ENCODE data around the gene CBX8. TPM values are rescaled to one million over a fixed set of nuclear protein-coding genes. Genes with fewer than 3 reads are reported as not detected.

CBX8 gene
- total RNA-seq, 2 donors from 2014 or later = 0.71 to 7.4 TPM

DNA sequence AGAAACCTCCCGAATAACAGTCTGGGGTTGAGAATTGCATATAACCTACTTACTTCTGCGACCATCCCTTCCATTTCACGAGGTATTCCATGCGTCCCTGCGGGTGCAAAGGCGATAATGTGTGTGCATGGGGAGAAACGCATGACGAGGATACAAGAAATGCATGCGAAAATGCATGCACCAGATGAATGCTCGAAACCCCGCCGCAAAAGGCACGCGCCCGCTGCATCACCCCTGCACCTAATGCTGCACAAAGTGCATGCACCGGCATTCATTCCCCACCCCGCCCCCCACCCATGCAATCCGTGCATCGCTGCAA lies 474 bp downstream of the CBX8 start:
- DNase-seq (ENCODE audit: low spot score) = no peak
- Histone ChIP-seq H3K27ac (no peak overlapping the region), H3K36me3 (no peaks in the 10 kb centered on the region), H3K9me3 (no peaks in the 10 kb centered on the region), H3K4me3 (peak overlapping the region; percentile 90), H3K27me3 (replicated peaks; ENCODE audit: insufficient read depth) (peaks cover 47% of the 10 kb centered on the region), H3K4me1 (ENCODE audit: control insufficient read depth in 1 of 2, low read depth in 2 of 2) (peaks cover 28 to 48% of the 10 kb centered on the region in 2 donors)
- no peak for TF ChIP-seq CTCF (IDR thresholded peaks at IDR 0.05)
- no peak for ATAC-seq (ENCODE audit: insufficient number of reproducible peaks, low FRiP score, low read depth)

GRCh38 chr17:79795795-79796443 lies 958 bp downstream of the CBX8 start:
- ATAC-seq (ENCODE audit: insufficient number of reproducible peaks, low FRiP score, low read depth) (no peak), DNase-seq (ENCODE audit: low spot score) (no peak)
- peaks cover 27 to 43% of the 10 kb centered on the region in 2 donors for H3K4me1 ChIP-seq (ENCODE audit: control insufficient read depth in 1 of 2, low read depth in 2 of 2)
- H3K36me3 ChIP-seq = no peaks in the 10 kb centered on the region
- H3K4me3 ChIP-seq = peak overlapping the region; percentile 90
- peaks cover 47% of the 10 kb centered on the region for H3K27me3 ChIP-seq (replicated peaks; ENCODE audit: insufficient read depth)
- H3K27ac ChIP-seq = no peak overlapping the region
- no peaks in the 10 kb centered on the region for H3K9me3 ChIP-seq
- TF ChIP-seq CTCF (IDR thresholded peaks at IDR 0.05) = no peak

- peaks cover 41% of the 10 kb centered on the region for H3K27me3 ChIP-seq (replicated peaks; ENCODE audit: insufficient read depth)
- DNase-seq (ENCODE audit: low spot score) (no peak), ATAC-seq (ENCODE audit: insufficient number of reproducible peaks, low FRiP score, low read depth) (no peak)
- H3K36me3 ChIP-seq = no peaks in the 10 kb centered on the region
- TF ChIP-seq CTCF (IDR thresholded peaks at IDR 0.05) = no peak
- peaks cover 27 to 44% of the 10 kb centered on the region in 2 donors for H3K4me1 ChIP-seq (ENCODE audit: control insufficient read depth in 1 of 2, low read depth in 2 of 2)
- H3K4me3 ChIP-seq = no peak overlapping the region
- no peaks in the 10 kb centered on the region for H3K9me3 ChIP-seq
- H3K27ac ChIP-seq = no peak overlapping the region
Measured at GRCh38 chr17:79794659-79795511, 2.0 kb downstream of the CBX8 start.

DNA sequence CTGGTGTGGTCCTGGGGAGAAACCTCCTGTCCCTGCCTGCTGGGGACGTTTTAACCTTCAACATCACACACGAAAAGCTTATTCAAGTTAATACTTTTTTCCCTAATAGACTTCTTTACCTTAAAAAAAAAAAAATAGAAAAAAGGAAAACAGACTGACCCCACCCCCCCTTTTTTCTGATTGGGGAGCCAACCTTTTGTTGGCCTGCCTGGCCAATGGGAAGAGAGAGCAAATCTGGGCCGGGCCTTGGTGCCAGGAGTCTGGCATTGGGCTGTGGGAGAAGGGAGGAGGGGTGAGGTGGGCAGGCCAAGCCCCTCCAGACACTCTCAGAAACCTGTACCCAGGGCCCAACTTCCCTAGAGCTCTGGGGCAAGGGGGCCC lies 3.0 kb downstream of the CBX8 start:
- H3K4me3 ChIP-seq = no peak overlapping the region
- H3K36me3 ChIP-seq = no peaks in the 10 kb centered on the region
- no peak overlapping the region for H3K27ac ChIP-seq
- TF ChIP-seq CTCF (IDR thresholded peaks at IDR 0.05) = no peak
- no peaks in the 10 kb centered on the region for H3K9me3 ChIP-seq
- peaks cover 27 to 39% of the 10 kb centered on the region in 2 donors for H3K4me1 ChIP-seq (ENCODE audit: control insufficient read depth in 1 of 2, low read depth in 2 of 2)
- no peak for DNase-seq (ENCODE audit: low spot score)
- no peak for ATAC-seq (ENCODE audit: insufficient number of reproducible peaks, low FRiP score, low read depth)
- H3K27me3 ChIP-seq (replicated peaks; ENCODE audit: insufficient read depth) = peaks cover 38% of the 10 kb centered on the region

Data from thoracic aorta (tissue), 2 donors.